SU-DHL-6 (cell line): ENCODE measurements around the gene PLEKHF1.

Experiments
- CTCF ChIP-seq: fragments of 200-600 bp; sonication (generic); IDR thresholded peaks from one replicate; pipeline ENCODE4 v1.5.1; 2017; ENCODE audit warnings: antibody characterized with exemption, mild to moderate bottlenecking, low read length, moderate library complexity; ENCODE audit not compliant: insufficient read depth, poor library complexity, severe bottlenecking
- EZH2phosphoT487 ChIP-seq: fragments of 200-600 bp; sonication (generic), shearing (Covaris generic); conservative IDR thresholded peaks from 2 replicates; pipeline ENCODE4 v1.6.1; 2018; ENCODE audit warnings: mild to moderate bottlenecking, antibody characterized with exemption, low read length, moderate library complexity, mixed read lengths

- no peak for TF ChIP-seq CTCF
- TF ChIP-seq EZH2phosphoT487: no peak
These were observed 25.0 kb upstream of the PLEKHF1 start for GRCh38 chr19:29640231-29640630.
